ENCODE data around the gene C6orf89.

The C6orf89 gene

GRCh38 chr6:36958775-36959554 is 73.2 kb downstream of the C6orf89 start:
- TF ChIP-seq, protein P1, sequence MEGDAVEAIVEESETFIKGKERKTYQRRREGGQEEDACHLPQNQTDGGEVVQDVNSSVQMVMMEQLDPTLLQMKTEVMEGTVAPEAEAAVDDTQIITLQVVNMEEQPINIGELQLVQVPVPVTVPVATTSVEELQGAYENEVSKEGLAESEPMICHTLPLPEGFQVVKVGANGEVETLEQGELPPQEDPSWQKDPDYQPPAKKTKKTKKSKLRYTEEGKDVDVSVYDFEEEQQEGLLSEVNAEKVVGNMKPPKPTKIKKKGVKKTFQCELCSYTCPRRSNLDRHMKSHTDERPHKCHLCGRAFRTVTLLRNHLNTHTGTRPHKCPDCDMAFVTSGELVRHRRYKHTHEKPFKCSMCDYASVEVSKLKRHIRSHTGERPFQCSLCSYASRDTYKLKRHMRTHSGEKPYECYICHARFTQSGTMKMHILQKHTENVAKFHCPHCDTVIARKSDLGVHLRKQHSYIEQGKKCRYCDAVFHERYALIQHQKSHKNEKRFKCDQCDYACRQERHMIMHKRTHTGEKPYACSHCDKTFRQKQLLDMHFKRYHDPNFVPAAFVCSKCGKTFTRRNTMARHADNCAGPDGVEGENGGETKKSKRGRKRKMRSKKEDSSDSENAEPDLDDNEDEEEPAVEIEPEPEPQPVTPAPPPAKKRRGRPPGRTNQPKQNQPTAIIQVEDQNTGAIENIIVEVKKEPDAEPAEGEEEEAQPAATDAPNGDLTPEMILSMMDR (IDR thresholded peaks at IDR 0.05; ENCODE audit: borderline replicate concordance, insufficient read depth, low read depth, low read length): no peak
- H3K4me3 ChIP-seq (ENCODE audit: low read depth, low read length): no peak overlapping the region

DNA sequence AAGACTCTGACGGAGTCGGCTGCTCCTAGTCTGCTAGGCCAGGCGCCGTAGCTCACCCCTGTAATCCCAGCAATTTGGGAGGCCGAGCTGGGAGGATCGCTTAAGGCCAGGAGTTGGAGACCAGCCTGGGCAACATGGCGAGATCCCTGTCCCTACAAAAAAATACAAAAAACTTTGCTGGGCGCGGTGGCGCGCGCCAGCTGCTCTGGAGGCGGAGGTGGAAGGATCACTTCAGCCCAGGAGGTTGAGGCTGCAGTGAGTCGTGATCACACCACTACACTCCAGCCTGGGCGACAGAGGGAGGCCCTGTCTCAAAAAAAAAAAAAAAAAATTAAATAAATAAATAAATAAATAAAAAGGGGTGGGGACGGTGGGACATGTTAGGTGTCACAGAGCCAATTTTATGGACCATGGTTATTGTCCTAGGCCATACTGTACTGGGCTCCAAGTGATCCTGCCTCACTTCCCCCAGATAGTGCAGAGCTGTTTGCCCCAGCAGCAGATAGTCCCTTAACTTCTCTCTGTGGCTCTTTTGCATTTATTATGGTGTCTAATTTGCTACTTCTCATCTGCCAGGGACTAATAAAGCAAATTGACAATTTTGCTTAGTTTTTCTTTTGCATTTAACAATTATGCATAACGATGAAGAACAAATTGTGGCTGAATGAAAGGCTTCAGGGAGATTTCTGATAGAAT is 74.0 kb downstream of the C6orf89 start:
- no peak overlapping the region for H3K4me3 ChIP-seq (ENCODE audit: low read depth, low read length)
- TF ChIP-seq, protein P1 (IDR thresholded peaks at IDR 0.05; ENCODE audit: borderline replicate concordance, insufficient read depth, low read depth, low read length): no peak

DNA sequence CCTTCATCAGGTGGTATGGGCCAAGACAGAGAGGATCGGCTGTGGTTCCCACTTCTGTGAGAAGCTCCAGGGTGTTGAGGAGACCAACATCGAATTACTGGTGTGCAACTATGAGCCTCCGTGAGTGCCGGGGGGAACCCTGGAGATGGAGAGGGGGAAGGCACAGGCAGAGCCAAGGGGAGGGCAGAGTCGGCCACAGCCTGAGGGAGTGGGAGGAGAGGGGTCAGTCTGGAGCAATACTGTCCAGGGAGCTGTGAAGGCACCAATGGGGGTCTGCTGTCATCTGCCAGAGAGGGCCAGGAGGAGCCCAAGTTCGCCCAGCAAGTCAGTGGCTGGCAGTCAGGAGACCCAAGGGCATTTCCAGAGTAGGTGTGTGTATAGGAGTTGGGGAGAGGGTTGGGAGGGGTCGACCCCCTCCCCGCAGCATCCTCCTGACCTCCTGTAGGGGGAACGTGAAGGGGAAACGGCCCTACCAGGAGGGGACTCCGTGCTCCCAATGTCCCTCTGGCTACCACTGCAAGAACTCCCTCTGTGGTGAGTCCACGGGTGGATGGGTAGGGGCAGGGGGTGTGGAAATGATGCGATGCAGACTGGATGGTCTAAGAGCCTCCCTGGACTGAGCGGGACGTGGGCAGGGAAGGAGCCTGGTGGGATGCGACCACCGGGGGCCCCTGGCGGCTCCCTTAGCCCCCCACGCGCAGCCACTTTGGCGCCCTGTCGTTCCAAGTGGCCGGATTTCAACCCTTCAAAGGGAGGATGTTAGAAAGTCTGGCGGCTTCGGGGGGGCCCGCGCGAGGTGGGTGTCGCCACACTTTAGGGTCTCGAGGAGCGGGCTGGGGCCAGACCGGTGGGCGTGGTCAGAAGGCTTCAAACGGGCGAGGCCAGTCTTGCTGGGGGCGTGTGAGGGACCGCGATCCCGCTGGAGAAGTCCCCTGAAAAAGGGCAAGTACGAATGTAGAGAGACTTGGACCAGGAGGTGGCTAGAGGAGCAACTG is 76.0 kb downstream of the C6orf89 start:
- TF ChIP-seq, protein P1 (IDR thresholded peaks at IDR 0.05; ENCODE audit: borderline replicate concordance, insufficient read depth, low read depth, low read length): no peak
- H3K4me3 ChIP-seq (ENCODE audit: low read depth, low read length): no peak overlapping the region

GRCh38 chr6:36962874-36963273 is 77.1 kb downstream of the C6orf89 start:
- TF ChIP-seq, protein P1 (IDR thresholded peaks at IDR 0.05; ENCODE audit: borderline replicate concordance, insufficient read depth, low read depth, low read length): no peak
- H3K4me3 ChIP-seq (ENCODE audit: low read depth, low read length): no peak overlapping the region

- H3K4me3 ChIP-seq (ENCODE audit: low read depth, low read length): no peak overlapping the region
- TF ChIP-seq, protein P1 (IDR thresholded peaks at IDR 0.05; ENCODE audit: borderline replicate concordance, insufficient read depth, low read depth, low read length): no peak
Measured at GRCh38 chr6:36963451-36964290, 77.9 kb downstream of the C6orf89 start.

DNA sequence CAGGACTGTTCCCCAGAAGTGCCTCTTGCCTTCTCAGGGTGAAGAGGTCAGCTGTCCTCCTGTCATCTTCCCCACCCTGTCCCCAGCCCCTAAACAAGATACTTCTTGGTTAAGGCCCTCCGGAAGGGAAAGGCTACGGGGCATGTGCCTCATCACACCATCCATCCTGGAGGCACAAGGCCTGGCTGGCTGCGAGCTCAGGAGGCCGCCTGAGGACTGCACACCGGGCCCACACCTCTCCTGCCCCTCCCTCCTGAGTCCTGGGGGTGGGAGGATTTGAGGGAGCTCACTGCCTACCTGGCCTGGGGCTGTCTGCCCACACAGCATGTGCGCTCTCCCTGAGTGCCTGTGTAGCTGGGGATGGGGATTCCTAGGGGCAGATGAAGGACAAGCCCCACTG is 78.6 kb downstream of the C6orf89 start:
- no peak overlapping the region for H3K4me3 ChIP-seq (ENCODE audit: low read depth, low read length)
- TF ChIP-seq, protein P1 (IDR thresholded peaks at IDR 0.05; ENCODE audit: borderline replicate concordance, insufficient read depth, low read depth, low read length): no peak
